ENCODE data around the gene PCDH19.

GRCh38 chrX:100319716-100320115 lies 90.4 kb downstream of the PCDH19 start:
- TF ChIP-seq, protein P1, sequence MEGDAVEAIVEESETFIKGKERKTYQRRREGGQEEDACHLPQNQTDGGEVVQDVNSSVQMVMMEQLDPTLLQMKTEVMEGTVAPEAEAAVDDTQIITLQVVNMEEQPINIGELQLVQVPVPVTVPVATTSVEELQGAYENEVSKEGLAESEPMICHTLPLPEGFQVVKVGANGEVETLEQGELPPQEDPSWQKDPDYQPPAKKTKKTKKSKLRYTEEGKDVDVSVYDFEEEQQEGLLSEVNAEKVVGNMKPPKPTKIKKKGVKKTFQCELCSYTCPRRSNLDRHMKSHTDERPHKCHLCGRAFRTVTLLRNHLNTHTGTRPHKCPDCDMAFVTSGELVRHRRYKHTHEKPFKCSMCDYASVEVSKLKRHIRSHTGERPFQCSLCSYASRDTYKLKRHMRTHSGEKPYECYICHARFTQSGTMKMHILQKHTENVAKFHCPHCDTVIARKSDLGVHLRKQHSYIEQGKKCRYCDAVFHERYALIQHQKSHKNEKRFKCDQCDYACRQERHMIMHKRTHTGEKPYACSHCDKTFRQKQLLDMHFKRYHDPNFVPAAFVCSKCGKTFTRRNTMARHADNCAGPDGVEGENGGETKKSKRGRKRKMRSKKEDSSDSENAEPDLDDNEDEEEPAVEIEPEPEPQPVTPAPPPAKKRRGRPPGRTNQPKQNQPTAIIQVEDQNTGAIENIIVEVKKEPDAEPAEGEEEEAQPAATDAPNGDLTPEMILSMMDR (IDR thresholded peaks at IDR 0.05), result no peak
- TF ChIP-seq POLR2A (IDR thresholded peaks at IDR 0.05), result no peak

Measured in uterus (tissue), 2 donors.